NB4 (cell line): ENCODE results near the gene TMEM221.
A peak's percentile ranks its signal among the peaks of the same experiment; 100 is the strongest.

ENCODE experiments used
- DNase-seq: peaks from one replicate; pipeline ENCODE4 v3.0.0; 2010; ENCODE audit warnings: low read depth
- H3K4me3 ChIP-seq: one replicate; pipeline ENCODE4 v1.5.1; 2011; ENCODE audit warnings: mild to moderate bottlenecking, low read depth, low read length, moderate library complexity
- CTCF ChIP-seq: IDR thresholded peaks from one replicate; pipeline ENCODE4 v1.5.1; 2012; ENCODE audit warnings: low read depth, low read length
- MAX ChIP-seq: IDR thresholded peaks from 2 replicates; pipeline ENCODE4 v1.6.1; 2011; ENCODE audit warnings: low read depth, low read length
- MYC ChIP-seq: IDR thresholded peaks from 2 replicates; pipeline ENCODE4 v1.6.1; 2011; ENCODE audit warnings: low read depth, low read length
- POLR2A ChIP-seq: IDR thresholded peaks from 2 replicates; pipeline ENCODE4 v1.6.1; 2011; ENCODE audit warnings: mild to moderate bottlenecking; ENCODE audit not compliant: insufficient read length; ENCODE audit errors: extremely low read depth

Gene TMEM221

GRCh38 chr19:17489392-17490030, 41.0 kb upstream of the TMEM221 start:
- H3K4me3 ChIP-seq, result no peak overlapping the region
- DNase-seq, result no peak
- TF ChIP-seq MAX (no peak), POLR2A (no peak), MYC (no peak), CTCF (no peak)

- peak; percentile 79 for DNase-seq
- TF ChIP-seq POLR2A, result no peak
- peak; percentile 4 for TF ChIP-seq CTCF
- TF ChIP-seq MAX, result peak; percentile 41; the same call in 1 of the 2 replicates
- H3K4me3 ChIP-seq, result no peak overlapping the region
Observed at GRCh38 chr19:17488593-17489391, 40.3 kb upstream of the TMEM221 start.

- no peak overlapping the region for H3K4me3 ChIP-seq
- no peak for DNase-seq
- TF ChIP-seq POLR2A, result no peak
- TF ChIP-seq MAX, result no peak
- no peak for TF ChIP-seq MYC
- no peak for TF ChIP-seq CTCF
Observed at GRCh38 chr19:17487284-17488121, 39.0 kb upstream of the TMEM221 start.

- no peak for TF ChIP-seq MAX
- TF ChIP-seq POLR2A, result no peak
- H3K4me3 ChIP-seq, result no peak overlapping the region
Observed at GRCh38 chr19:17486545-17487240, 38.2 kb upstream of the TMEM221 start.

GRCh38 chr19:17484520-17485185, 36.2 kb upstream of the TMEM221 start:
- DNase-seq, result no peak
- TF ChIP-seq CTCF (no peak), MAX (no peak), MYC (no peak), POLR2A (no peak)

More at GRCh38 chr19:17486545-17487240, 38.2 kb upstream of the TMEM221 start:
- DNase-seq, result no peak

More at GRCh38 chr19:17484520-17485185, 36.2 kb upstream of the TMEM221 start:
- no peak overlapping the region for H3K4me3 ChIP-seq
